BLaER1 (cell line): ENCODE measurements around the gene SGCA.

Experiments used
- H3K27ac ChIP-seq: shearing (Covaris generic); formaldehyde crosslinking; 2 replicates; pipeline ENCODE4 v1.8.1; 2022
- H3K27me3 ChIP-seq: shearing (Covaris generic); formaldehyde crosslinking; 2 replicates; pipeline ENCODE4 v1.8.1; 2022
- H3K36me3 ChIP-seq: shearing (Covaris generic); formaldehyde crosslinking; 2 replicates; pipeline ENCODE4 v1.8.1; 2022
- H3K4me1 ChIP-seq: shearing (Covaris generic); formaldehyde crosslinking; 2 replicates; pipeline ENCODE4 v1.8.1; 2022
- H3K4me2 ChIP-seq: shearing (Covaris generic); formaldehyde crosslinking; 2 replicates; pipeline ENCODE4 v1.8.1; 2022
- H3K4me3 ChIP-seq: shearing (Covaris generic); formaldehyde crosslinking; 2 replicates; pipeline ENCODE4 v1.8.1; 2022
- H3K9ac ChIP-seq: shearing (Covaris generic); formaldehyde crosslinking; 2 replicates; pipeline ENCODE4 v1.8.1; 2022
- H3K9me3 ChIP-seq: shearing (Covaris generic); formaldehyde crosslinking; 2 replicates; pipeline ENCODE4 v1.8.1; 2022
- H4K20me1 ChIP-seq: shearing (Covaris generic); formaldehyde crosslinking; 2 replicates; pipeline ENCODE4 v1.8.1; 2022
- Cebpa-rat ChIP-seq: shearing (Covaris generic); IDR thresholded peaks from 2 replicates; pipeline ENCODE4 v1.8.1; 2022

SGCA gene

DNA sequence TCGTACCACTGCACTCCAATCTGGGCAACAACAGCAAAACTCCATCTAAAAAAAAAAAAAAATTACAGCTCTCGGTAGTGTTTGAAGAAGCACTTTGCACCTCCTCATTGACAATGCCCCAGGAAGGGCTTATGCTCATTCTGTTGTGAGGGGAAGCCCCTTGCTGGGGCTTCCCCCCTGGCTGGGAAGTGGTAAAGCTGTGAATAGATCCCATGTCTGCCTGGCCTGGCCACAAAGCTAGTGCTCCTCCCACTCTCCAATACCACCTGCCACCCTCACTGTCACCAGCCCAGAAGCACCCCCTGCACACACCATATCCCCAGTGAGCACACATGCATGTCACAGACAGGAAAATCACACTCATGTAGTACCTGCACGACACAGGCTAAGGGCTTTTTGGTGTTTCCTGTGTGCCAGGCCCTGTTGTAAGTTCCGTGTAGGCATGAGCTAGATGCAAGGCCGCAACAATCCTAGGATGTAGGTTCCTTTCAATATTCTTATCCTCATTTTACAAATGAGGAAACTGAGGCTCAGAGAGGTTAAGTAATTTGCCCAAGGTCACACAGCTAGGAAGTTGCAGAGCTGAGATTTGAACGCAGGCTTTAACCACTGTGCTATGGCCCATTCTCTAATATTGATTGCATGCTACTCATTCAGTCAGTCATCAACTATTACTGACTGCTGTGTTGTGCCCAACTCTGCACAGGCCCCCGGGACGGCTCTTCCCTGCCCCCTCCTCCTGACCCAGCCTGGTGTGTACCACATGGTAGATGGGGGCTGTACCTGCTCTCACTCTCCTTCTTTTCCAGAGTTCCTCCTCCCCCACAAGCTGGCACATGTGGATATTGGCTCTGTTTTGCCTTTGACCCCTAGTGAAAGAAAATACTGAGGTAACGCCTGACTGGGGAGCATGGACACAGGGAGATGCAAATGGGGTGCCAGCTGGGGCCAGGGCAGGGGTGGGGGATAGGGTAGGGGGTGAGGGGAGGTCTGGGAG, 47.5 kb downstream of the SGCA start:
- no peaks in the 10 kb centered on the region for H3K36me3 ChIP-seq
- H3K9ac ChIP-seq = no peak overlapping the region
- peak overlapping the region; percentile 65 for H3K4me2 ChIP-seq
- H3K4me3 ChIP-seq = no peak overlapping the region
- no peak overlapping the region for H3K27ac ChIP-seq
- no peaks in the 10 kb centered on the region for H4K20me1 ChIP-seq
- peaks cover 9% of the 10 kb centered on the region for H3K27me3 ChIP-seq
- no peaks in the 10 kb centered on the region for H3K9me3 ChIP-seq
- TF ChIP-seq Cebpa-rat = no peak
- H3K4me1 ChIP-seq = peaks cover 34% of the 10 kb centered on the region

DNA sequence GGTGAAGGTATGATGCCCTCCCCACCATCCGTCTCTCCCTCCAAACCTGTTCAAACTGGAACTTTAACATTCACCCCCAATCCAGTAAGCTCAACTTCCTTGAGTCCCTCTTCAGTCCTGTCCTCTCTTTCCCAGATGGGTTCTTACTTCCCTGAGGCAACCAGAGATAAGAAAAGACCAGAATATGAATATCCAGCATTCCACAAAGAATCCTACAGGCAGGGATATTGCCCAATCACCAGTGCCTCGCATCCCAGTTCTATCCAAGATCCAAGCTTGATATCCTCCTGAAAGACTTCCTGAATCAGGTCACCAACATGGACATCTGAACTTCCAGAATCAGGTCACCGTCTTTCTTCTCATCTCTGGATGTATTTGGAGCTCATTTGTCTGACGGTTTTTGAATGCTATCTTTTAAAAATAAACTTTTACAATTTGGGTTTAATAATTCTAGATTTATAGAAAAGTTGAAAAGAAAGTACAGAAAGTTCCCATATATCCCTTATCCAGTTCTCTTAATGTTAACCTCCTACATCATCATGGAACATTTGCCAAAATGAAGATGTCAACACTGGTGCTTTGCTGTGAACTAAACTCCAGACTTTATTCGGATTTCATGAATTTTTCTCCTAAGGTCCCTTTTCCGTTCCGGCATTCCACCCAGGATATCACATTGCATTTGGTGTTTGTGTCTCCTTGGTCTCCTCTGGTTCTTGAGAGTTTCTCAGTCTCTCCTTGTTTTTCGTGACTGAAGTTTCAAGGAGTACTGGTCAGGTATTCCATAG, 49.4 kb downstream of the SGCA start:
- no peaks in the 10 kb centered on the region for H3K9me3 ChIP-seq
- no peaks in the 10 kb centered on the region for H4K20me1 ChIP-seq
- H3K27me3 ChIP-seq = peaks cover 5% of the 10 kb centered on the region
- no peaks in the 10 kb centered on the region for H3K36me3 ChIP-seq
- H3K4me3 ChIP-seq = no peak overlapping the region
- no peak overlapping the region for H3K4me2 ChIP-seq
- no peak overlapping the region for H3K9ac ChIP-seq
- H3K27ac ChIP-seq = no peak overlapping the region
- TF ChIP-seq Cebpa-rat = no peak
- H3K4me1 ChIP-seq = peaks cover 39% of the 10 kb centered on the region

DNA sequence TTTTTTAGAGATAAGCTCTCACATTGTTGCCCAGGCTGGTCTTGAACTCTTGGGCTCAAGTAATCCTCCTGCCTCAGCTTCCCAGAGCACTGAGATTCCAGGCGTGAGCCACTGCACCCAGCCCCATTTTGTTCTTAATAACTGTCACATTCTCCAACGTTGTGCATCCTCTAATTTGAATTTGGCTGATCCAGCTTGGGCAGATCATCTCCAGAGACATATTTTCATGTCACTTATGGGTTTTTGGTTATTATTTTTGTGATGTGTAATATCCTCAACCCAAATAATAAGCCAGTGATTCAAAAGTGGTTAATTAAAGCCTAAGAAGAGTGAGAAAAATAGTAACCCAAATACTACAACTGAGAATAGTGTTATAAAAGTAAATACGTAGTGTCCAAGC, 51.8 kb downstream of the SGCA start:
- Histone ChIP-seq H3K9ac (no peak overlapping the region), H3K4me2 (no peak overlapping the region), H3K36me3 (no peaks in the 10 kb centered on the region), H3K4me3 (no peak overlapping the region), H3K9me3 (no peaks in the 10 kb centered on the region), H3K27ac (no peak overlapping the region), H3K4me1 (peaks cover 41% of the 10 kb centered on the region), H3K27me3 (no peaks in the 10 kb centered on the region; the same call in 1 of the 2 replicates), H4K20me1 (no peaks in the 10 kb centered on the region)
- no peak for TF ChIP-seq Cebpa-rat

DNA sequence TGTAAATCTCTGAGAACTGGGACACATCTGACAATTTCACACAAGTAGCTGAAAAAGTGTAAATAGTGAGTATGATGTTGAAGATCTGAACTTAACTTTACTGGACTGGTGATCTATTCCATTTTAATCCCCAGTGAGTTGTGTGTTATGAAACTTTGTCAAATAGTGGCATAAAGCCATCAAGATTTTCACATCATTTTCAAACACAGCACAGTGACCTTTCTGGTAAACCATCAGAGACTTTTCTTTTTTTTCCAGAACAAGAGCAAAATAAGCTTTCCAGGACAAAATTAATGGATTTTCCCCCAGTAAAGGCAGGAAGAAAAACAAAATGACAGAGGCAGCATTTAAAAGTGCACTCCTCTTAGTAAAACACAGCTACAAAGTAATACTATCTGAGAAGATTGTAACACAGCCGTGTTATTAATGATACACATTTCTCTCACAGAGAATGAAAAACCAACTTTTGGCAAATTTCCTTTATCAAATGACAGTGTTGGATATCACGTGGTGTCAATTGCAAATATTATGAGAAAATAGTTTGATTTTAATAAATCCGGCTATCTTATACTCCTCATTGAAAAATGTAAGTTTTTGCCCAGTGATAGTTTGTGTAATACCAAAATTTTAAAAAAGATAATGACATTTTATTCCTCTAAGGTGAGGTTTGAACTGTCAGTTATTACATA, 52.4 kb downstream of the SGCA start:
- peaks cover 35% of the 10 kb centered on the region for H3K4me1 ChIP-seq
- no peak overlapping the region for H3K4me2 ChIP-seq
- TF ChIP-seq Cebpa-rat = no peak
- no peak overlapping the region for H3K9ac ChIP-seq
- H3K27me3 ChIP-seq = no peaks in the 10 kb centered on the region; the same call in 1 of the 2 replicates
- no peaks in the 10 kb centered on the region for H3K9me3 ChIP-seq
- no peaks in the 10 kb centered on the region for H4K20me1 ChIP-seq
- H3K27ac ChIP-seq = no peak overlapping the region
- no peak overlapping the region for H3K4me3 ChIP-seq
- no peaks in the 10 kb centered on the region for H3K36me3 ChIP-seq

DNA sequence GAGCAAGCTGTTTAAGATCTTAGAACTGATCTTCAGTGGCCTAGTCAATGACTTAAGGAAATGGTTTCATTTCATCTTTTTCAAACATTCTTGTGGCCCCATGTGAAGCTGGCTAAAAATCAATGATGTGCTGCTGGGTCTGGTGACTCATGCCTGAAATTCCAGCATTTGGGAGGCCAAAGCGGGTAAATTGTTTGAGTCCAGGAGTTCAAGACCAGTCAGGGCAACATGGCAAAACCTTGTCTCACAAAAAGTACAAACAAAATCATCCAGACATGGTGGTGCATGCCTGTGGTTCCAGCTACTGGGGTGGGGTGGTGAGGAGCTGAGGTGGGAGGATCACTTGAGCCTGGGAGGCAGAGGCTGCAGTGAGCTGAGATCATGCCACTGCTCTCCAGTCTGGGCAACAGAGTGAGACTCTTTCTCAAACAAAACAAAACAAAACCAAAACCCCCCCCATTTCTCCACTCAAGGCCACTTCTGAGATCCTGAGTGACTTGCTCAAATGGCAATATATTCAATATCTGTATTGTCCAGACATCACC, 53.0 kb downstream of the SGCA start:
- Histone ChIP-seq H3K27me3 (no peaks in the 10 kb centered on the region; the same call in 1 of the 2 replicates), H3K4me2 (no peak overlapping the region), H3K36me3 (no peaks in the 10 kb centered on the region), H3K4me3 (no peak overlapping the region), H3K4me1 (peaks cover 29% of the 10 kb centered on the region), H3K9ac (no peak overlapping the region), H3K27ac (no peak overlapping the region), H4K20me1 (no peaks in the 10 kb centered on the region), H3K9me3 (no peaks in the 10 kb centered on the region)
- no peak for TF ChIP-seq Cebpa-rat

DNA sequence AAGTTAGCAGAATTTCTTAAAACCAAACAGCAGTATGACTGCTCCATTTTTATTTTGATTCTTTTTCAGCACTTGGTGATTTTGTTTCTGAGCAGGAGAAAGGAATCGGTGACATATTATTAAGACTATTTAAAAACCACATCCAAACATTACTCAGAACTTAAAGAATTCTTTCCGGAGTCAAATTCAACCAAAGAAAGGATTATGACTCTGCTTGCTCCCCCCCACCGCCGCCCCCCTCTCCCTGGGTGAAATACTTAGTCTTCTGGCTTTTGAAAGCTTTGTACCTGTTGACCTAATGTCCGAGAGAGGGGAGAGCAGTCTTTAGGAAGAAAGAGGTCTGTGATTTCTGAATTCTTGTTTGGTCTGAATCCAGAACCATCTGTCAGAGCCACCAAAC, 53.5 kb downstream of the SGCA start:
- Histone ChIP-seq H3K4me2 (no peak overlapping the region), H3K4me1 (peaks cover 29% of the 10 kb centered on the region), H3K9ac (no peak overlapping the region), H4K20me1 (no peaks in the 10 kb centered on the region), H3K27me3 (no peaks in the 10 kb centered on the region; the same call in 1 of the 2 replicates), H3K36me3 (no peaks in the 10 kb centered on the region), H3K4me3 (no peak overlapping the region), H3K9me3 (peaks cover 2% of the 10 kb centered on the region; the same call in 1 of the 2 replicates), H3K27ac (no peak overlapping the region)
- TF ChIP-seq Cebpa-rat = no peak

DNA sequence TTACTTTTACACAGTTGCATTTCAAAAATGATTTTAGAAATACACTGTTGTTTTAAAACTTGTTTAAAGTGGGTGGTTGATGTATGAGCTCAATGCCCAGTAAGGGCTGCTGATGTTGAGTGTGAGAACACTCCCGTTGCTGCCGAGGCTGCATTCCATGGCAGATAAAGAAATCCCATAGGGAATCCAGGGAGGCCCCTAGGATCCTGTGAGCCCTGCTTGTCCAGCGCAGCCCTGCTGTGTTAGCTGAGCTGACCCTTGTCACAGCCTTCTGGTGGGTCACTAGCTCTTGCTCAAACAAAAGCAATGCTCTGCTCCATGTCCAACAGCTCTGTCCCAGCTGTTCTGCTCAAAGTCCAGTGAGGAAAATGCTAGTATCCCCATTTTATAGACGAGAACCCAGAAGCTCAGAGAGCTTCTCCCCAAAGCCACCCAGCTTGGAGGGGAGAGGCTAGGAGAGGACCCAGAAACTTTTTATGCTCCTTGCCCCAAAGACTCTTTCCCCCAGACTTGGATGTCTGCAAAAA, 54.2 kb downstream of the SGCA start:
- Histone ChIP-seq H3K4me1 (peaks cover 29% of the 10 kb centered on the region), H4K20me1 (no peaks in the 10 kb centered on the region), H3K27ac (no peak overlapping the region), H3K9me3 (peaks cover 9% of the 10 kb centered on the region), H3K27me3 (no peaks in the 10 kb centered on the region), H3K9ac (no peak overlapping the region), H3K4me3 (no peak overlapping the region), H3K4me2 (peak overlapping the region; percentile 97), H3K36me3 (no peaks in the 10 kb centered on the region)
- TF ChIP-seq Cebpa-rat = no peak

DNA sequence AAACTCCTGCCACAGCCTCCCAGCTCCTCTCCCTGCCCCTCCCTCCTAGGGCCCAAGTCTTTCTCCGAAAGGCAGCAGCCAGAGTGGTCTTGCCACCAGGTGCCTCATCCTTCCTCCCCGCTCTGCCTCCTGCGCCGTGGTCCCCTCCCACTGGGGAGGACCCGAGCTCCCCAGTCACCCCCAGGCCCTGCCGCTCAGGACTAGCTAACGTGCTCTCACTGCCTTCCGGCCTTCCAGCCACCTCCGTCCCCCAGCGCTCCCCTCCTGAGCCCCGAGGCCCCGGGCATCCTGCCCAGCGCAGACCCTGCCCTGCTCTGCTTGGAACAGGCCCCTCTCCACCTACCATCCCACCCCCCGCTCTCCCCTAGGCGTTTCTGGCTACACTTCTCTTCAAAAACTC, 55.0 kb downstream of the SGCA start:
- Histone ChIP-seq H3K9ac (peak overlapping the region; percentile 61), H3K27ac (peak overlapping the region; percentile 77), H3K9me3 (peaks cover 17% of the 10 kb centered on the region), H3K36me3 (no peaks in the 10 kb centered on the region), H3K27me3 (no peaks in the 10 kb centered on the region), H3K4me2 (peak overlapping the region; percentile 97), H3K4me3 (peak overlapping the region; percentile 58), H3K4me1 (peaks cover 29% of the 10 kb centered on the region), H4K20me1 (no peaks in the 10 kb centered on the region)
- no peak for TF ChIP-seq Cebpa-rat

DNA sequence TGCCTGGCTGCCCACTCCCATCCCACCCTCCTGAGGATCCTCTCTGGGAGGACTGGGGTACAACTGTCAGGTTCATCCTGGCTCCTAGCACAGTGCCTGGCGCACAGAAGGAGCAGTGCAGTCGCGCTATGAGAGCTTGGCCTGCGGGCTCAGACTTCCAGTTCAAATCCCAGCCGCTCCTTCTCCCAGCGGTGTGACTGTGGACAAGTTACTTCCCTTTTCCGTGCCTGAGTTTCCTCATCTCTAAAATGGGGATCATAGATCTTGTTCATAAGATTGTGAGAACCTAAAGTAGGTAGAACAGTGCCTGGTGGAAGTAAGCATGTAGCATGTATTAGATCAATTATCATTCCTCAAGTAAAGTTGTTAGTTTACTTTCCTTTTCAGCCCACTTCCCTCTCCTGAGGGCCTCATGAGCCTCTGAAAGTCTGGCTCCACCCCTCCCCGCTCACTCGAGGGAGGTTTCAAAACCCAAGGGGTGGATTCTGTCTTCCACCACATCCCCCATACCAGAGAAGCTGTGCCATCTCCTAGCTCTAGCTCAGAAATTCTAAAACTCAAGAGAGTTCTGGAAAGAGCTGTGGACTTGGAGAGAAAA, 55.6 kb downstream of the SGCA start:
- Histone ChIP-seq H3K4me2 (peak overlapping the region; percentile 97), H3K9ac (peak overlapping the region; percentile 61), H3K4me3 (peak overlapping the region; percentile 58), H3K27ac (peak overlapping the region; percentile 77), H3K36me3 (no peaks in the 10 kb centered on the region), H4K20me1 (no peaks in the 10 kb centered on the region), H3K27me3 (no peaks in the 10 kb centered on the region), H3K9me3 (peaks cover 21% of the 10 kb centered on the region), H3K4me1 (peaks cover 29% of the 10 kb centered on the region)
- TF ChIP-seq Cebpa-rat = no peak
